Measurements from ENCODE around the gene POLR2L.

The POLR2L gene

DNA sequence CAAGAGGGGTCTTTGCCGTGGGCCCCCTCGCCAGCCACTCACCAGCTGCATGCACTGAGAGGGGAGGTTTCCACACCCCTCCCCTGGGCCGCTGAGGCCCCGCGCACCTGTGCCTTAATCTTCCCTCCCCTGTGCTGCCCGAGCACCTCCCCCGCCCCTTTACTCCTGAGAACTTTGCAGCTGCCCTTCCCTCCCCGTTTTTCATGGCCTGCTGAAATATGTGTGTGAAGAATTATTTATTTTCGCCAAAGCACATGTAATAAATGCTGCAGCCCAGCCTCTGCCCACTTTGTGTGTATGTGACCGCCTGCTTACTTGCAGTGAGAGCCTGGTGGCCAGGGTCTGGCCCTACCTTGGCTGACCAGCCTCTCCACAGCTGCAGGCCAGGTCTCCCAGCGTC, 17.4 kb downstream of the POLR2L start:
- DNase-seq: no peak

DNA sequence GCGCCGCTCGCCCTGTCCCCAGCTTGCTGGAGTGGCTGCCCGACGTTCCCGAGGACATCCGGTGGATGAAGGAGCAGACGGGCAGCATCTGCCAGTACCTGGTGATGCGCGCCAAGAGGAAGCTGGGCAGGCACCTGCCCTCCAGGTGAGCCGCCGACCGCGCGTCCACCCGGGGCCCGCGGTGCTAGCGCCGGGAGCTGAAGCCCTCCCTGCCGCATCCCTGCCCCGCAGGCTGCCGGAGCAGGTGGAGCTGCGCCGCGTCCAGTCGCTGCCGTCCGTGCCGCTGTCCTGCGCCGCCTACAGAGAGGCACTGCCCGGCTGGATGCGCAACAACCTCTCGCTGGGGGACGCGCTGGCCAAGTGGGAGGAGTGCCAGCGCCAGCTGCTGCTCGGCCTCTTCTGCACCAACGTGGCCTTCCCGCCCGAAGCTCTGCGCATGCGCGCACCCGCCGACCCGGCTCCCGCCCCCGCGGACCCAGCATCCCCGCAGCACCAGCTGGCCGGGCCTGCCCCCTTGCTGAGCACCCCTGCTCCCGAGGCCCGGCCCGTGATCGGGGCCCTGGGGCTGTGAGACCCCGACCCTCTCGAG, 17.9 kb downstream of the POLR2L start:
- DNase-seq: no peak

DNA sequence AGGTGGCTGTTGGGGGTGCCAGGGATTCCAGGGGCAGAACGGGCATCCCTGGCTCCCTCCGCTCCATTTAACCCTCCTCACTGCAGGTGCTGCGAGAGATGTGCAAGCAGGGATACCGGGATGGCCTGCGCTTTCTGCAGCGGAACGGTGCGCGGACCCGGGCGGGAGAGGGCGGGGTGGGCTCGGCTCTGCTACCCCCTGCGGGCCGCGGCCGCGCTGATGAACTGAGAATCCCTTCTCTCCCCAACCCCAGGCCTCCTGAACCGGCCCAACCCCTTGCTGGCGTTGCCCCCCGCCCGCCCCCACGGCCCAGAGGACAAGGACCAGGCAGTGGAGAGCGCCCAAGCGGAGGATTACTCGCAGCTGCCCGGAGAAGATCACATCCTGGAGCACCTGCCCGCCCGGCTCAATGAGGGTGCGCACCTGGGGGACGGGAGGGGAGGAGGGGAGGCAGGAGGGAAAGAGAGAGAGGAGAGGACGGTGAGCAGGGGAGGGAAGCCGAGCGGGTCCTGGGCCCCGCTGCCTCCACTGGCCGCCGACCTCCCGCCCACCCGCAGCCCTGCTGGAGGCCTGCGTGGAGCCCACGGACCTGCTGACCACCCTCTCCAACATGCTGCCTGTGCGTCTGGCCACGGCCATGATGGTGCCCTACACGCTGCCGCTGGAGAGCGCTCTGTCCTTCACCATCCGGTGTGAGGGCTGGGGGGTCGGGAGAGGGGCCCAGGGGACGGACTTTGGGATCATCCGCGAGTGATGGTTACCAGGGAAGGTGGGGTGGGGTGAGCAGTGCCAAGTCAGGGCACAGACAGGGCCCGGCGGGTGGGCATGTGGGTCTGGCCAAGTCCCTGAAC, 18.7 kb downstream of the POLR2L start:
- no peak for DNase-seq

DNA sequence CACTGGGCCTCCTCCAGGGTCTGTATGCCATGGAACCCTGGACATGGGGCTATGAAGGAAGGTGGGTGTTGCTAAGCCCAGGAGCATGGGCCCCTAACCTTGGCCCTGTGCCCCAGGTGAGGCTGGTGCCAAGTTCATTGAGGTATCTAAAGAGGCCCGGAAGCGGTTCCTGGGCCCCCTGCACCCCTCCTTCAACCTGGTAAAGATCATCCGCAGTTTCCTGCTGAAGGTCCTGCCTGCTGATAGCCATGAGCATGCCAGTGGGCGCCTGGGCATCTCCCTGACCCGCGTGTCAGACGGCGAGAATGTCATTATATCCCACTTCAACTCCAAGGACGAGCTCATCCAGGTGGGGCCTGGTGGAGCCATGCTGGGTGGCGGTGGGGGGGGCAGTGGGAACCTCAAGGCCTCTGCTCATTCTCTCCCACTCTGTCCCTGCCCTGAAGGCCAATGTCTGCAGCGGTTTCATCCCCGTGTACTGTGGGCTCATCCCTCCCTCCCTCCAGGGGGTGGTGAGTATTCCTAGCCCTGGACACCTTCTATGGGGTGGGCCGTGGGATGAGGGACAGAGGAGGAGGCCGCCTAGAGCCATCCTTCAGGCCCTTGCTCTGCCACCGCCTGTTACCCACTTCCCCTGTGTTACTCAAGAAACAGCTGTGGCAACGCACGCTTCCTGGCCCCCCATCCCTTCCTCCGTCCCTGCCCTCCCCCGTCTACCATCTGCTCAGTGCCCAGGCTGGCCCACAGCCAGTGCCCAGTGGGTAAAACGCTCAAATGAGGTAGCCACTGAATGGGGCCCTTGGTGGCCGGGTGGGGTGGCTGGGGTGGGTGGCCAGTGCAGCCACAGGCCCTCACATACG, 20.6 kb downstream of the POLR2L start:
- DNase-seq: no peak

DNA sequence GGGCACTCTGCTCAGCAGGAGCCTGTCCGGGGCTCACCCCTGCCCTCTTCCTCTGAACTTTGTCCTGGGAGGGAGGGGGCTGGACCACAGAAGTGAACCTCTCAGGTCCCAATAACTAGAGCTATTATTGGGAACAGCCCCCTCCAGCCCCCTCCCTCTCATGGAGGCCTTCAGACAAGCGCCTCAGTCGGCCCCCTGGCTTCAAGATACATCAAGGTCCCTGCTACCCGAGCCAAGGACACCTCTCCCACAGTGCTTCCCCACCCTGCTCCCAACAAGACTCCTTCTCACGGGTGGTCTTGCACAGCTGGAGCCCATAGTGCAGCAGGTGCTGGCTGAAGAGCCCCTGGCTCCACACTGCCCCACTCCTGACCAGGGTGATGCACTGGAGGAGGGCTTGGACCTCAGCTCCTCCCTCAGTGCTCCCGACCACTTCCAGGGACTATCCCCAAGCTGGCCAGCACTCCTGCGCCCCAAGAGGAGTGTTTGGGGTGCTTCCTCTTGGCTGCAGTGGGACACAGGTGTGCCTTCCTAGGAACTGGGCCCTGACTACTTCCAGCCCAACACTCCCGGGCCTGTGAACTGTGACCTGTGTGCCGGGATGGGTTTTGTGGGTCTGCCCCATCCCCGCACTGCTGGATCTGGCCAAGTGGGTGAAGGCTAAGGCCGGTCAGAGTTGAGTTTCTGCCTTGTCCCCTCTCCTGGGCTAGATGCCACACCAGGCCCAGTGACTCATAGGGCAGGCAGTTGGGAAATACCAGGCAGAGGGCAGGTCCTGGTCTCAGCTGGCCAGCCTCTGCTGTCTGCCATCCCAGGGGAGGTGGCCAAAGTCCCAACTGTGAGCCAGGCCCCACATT, 21.4 kb downstream of the POLR2L start:
- no peak for DNase-seq

DNA sequence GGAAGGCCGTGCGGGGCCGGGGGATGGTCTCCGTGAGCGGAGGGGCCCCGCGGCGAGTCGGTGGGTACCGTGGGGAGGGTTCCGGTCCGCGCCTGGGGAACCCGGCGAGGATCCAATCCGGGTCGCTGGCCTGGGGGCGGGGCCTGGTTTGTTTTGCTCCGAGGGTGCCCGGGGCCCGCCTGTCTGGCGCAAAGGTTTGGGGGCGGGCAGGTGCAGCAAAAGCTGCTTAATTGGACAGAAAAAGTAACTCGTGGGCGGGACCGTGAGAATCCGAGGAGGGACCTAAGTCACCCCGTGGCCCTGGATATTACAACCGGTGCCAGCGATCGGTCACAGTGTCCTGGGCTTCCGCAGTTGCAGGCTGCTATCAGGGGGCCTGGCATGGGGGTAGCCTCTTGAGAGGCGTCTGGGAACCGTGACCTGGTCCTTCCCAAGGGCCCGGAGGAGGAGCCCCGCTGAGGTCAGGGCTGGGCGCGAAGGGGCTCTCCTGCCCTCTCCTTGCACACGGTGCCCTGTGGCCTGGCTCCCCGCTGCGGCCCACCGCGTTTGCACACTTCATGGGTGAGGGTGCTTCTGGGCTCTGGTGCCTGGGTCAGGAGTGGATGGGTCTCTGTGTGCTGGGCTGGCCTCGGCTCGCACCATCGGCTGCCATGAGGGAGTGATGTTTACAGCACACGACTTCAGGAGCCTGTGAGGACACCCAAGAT, 22.2 kb downstream of the POLR2L start:
- peak; percentile 95 for DNase-seq

DNA sequence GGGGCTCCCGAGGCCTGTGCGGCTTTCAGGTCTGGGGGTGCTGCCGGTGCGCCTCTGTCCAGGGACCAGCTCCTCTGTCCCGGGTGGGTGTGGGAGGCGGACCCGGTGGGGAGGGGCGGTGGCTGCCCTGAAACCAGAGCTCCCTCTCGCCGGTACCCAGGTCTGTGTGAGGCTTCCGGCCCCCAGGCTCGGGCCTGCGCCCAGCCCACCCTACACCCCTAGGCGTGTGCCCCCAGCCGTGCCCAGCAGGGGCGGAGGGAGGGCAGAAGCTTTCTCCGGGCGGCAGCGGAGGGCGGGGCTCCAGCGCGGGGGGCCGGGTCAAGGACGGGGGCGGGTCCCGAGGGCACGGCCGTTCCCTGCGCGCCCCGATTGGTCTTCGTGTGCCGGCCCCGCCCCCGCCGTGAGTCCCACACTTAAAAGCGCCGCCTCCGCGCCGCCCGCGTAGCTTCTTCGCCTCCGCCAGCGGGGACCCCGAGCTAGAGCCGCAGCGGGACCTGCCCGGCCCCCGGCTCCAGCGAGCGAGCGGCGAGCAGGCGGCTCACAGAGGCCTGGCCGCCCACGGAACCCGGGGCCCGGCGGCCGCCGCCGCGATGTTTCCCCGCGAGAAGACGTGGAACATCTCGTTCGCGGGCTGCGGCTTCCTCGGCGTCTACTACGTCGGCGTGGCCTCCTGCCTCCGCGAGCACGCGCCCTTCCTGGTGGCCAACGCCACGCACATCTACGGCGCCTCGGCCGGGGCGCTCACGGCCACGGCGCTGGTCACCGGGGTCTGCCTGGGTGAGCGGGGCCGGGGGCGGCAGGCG, 23.0 kb downstream of the POLR2L start:
- DNase-seq: peak; percentile 93

DNA sequence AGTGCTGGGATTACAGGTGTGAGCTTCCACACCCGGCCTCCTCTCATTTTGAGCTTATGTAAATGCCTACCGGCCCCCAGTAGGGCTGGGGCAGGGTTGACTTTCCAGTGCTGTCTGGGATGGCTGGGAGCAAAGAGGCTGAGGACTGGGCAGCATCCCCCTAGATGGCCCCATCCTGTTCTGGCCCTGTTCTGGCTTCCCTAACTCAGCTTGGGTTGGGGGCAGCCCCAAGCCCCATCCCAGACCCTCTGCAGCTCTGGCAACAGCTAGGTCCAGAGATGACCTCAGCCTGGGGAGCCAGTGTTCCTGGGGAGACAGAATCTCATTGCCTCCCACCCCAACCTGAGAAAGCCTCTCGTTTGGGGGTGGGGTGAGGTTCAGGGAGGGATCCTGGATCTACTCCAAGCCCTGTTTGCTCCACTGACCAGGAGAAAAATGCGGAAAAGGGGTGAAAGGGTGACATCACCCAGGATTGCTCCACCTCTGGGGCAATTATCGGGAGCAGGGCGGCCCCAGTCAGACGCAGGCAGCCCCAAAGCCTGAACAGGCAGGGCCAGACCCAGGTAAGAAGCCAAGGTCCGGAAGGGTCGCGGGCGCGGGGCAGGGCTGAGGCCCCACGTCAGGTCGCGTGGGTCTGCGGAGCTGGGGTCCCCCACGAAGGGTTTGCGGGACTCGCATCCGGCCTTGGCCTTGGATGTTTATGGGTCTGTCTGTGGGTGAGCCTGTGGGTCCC, 23.8 kb downstream of the POLR2L start, which contains the start of gene PNPLA2:
Gene PNPLA2, plus strand, starts transcription at position 519 of the 733 bp plus-strand sequence. CDS start 805 bp downstream, outside the sequence.
- DNase-seq: no peak

DNA sequence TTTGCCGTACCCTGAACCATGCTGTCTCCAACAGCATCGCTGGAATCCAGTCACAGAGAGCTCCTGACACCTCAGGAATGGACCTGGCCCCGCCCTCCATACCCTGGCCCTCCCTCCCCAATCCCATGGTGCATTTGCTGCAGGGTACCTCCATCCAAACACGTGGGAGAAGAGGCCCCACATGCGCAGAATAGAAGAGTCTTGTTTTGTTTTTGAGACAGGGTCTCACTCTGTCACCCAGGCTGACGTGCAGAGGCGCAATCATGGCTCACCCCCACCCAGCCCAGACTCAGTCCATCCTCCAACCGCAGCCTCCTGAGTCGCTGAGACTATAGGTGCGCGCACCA, 25.9 kb downstream of the POLR2L start:
- DNase-seq: no peak

DNA sequence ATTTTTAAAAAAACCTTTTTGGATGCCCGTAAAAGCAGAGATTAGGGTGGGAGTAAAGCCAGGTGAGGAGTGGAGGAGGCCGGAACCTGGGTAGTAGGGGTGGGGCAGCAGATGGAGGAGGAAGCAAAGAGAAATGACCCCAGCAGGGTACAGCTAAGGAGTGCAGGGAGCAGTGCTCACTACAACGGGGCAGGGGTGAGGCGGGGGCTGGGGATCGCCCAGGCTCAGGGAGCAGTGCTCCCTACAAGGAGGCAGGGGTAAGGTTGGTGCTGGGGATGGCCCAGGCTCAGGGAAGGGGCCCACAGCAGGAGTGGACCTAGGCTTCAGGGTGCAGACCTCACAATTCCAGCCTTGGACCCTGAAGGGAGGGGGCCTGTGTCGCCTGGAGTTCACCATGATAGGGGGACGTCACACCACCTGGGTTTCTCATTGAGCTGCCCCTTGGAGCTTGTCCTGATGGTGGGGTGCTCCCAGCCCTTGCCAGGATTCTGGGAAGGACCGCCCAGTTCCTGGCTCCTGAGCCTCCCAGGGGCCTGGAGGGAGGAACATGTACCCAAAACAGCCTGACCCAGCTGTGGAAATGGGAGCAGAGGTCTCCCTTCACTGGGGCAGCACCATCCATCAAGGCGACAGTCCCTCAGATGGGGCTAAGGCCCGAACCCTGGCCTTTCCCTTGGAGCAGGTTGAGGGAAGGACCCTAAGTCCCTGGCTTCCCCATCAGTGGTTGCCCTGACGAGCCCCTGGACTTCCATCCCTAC, 26.5 kb downstream of the POLR2L start:
- DNase-seq: no peak

DNA sequence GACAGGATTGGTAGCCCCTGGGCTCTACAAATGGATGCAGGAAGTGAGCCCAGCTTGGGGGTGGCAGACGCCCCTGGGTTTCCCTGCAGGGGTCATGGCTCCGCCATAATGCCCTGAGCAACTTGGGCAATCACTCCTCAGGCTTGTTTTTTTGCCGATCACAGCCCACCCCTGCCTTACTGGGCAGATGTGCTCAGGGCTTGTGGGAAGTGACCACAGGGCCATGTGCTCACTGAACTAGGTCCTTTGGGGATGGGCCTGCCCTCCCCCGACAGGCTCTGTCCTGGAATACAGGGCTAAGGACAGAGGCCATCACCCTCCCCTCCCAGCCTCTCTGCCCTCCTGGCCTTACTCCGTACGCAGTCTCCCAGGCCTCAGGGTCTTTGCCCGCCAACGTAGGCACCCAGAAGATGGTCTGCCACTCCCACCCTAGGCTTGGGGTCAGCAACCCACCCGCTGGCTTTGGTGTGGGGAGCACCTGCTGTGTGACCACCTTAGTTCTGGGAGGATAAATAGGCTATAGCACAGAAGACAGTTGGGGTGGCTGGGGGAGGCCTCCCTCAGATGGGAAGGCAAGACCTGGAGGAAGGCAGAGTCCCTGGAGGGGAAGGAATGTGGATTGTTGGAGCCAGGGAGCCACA, 28.8 kb downstream of the POLR2L start:
- DNase-seq: no peak

DNA sequence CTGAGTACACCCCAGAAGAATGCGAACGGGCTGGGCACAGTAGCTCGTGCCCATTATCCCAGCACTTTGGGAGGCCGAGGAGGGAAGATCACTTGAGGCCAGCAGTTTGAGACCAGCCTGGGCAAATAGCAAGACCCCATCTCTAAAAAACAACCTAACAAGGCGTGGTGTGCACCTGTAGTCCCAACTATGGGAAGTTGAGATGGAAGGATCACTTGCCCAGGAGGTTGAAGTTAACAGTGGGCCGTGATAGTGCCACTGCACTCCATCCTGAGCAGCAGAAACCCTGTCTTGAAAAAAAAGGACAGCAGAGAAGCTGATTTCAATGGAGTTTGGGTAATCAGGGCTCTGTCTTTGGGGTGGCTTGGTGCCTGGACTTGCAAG, 29.3 kb downstream of the POLR2L start:
- DNase-seq: no peak

DNA sequence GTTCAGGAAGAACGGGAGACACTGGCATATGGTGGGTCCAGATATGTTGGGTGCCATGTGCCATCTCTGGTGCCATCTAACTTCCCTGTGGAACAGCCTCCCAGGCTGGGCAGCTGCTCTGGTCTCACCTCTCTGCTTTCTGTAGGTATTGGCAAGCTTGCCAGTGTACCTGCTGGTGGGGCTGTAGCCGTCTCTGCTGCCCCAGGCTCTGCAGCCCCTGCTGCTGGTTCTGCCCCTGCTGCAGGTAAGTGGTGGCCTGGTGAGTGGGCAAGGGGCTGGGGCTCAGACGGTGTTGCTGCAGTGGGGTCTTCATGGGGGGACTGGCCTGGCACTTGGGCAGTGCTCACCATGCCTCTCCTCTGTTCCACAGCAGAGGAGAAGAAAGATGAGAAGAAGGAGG, 29.9 kb downstream of the POLR2L start:
- DNase-seq: no peak

DNA sequence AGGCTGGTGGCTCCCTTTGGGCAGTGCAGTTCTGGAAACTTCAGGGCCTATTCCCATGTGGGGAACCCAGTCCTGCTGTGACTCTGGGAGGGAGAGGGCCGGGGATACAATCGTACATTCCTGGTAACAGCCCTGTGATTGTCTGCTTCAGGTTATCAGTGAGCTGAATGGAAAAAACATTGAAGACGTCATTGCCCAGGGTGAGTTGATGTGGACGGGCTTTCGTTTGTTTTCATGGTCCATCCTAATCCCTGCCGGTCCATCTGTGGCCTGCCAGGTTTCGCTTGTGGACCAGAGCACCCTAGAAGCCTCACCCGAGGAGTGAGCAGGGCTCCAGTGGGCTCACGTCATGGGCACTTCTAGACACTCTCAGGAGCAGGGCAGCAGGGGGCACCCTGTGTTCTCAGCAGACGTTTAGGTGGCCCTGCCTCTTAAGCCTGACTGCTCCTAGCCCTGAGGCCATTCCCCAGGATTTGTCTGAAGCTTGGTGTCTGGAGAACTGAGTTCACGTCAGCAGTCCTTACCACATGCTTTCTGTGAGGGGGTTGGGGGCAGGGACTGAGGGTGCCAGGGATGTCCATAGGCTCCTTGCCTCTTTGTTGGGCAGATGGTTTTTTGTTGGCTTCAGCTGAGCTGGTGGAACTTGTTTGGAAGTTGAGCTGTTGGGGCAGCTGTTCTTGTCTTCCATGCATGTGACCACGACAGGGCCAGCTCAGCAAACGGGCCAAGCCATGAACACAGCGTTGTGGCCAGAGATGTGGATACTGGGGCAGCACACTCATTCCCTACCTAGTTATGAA, 30.7 kb downstream of the POLR2L start:
- DNase-seq: no peak

DNA sequence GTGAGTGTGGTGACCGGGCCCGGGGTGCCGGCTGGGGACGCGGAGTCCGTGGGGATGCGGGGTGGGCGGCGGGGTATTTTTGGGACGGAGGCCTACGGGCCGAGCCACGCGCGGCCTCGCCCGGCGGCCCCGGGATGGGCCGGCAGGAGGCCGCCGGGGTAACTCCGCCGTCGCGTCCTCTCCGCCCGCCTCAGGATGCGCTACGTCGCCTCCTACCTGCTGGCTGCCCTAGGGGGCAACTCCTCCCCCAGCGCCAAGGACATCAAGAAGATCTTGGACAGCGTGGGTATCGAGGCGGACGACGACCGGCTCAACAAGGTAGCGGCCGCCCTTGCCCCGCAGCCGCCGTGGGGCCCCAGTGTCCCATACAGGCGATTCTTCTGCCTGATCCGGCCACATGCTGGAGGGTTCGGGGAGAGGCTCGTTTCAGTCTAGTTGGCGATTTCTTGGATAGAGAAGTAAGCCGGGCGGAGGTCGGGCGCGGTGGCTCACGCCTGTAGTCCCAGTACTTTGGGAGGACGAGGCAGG, 32.2 kb downstream of the POLR2L start:
- no peak for DNase-seq

DNA sequence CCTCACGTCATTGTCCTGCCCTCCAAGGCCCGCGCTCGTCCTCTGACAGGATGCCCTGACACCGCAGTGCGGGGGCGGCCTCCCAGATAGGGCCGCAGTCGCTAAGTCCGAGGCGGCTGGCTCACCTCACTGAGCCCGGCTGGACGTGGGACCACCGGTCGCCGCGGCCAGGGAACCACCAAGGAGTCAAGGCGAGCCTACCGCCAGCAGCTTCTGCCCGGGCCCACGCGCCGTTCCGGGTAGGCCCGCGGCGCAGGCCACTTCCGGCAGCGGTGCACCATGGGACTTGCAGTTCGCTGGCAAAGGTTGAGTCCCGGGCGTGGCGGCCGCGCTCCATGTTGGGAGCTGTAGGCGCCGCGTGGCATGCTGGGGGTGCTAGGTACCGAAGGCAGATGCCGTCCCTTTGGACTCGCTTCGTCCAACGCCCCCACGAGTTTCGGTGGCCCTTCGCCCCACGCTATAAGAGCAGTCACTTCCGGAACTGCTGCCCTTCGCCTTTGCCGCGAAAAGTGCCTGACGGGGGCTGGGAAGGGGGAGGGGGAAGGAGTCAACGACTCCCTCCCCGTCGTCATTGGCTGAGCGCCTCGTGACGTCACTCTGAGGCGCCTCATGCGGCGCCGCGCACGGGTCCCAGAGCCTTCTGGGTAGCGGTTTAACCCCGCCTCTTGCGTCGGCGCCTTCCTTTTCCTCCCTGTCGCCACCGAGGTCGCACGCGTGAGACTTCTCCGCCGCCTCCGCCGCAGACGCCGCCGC, 32.9 kb downstream of the POLR2L start, which contains the start of gene RPLP2:
Gene RPLP2, plus strand, starts transcription at position 681 of the 753 bp plus-strand sequence. CDS start 268 bp downstream, outside the sequence.
- DNase-seq: peak; percentile 97

Data from CD4-positive, alpha-beta T cell treated with Interleukin-12 subunit alpha and Interleukin-12 subunit beta, for 1 hour (primary cell).